ENCODE measurements around the gene SLC5A7. TPM values are rescaled to one million over a fixed set of nuclear protein-coding genes. Genes with fewer than 3 reads are reported as not detected.

Gene SLC5A7
- total RNA-seq, 1 experiment from 2014 or later, result not detected

DNA sequence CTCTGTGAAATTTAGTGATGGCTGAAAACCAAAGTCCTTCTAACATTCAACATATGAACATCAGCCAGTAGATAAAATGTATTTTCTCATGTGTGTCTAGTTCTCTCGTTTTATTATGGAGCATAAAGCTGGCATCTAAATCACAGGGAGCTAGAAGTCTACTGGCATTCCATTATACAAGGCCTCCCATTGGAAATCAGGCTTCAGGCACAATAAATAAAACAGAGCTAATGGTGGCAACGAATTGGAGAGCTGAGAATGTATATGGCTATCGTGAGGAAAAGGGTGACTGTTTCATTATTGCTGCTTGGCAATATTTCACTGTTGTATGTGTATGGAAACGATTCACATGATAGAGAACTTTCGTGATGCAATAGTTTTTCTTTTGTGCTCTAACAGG, 62.4 kb downstream of the SLC5A7 start:
- DNase-seq (ENCODE audit: low read depth, low spot score), result no peak
- in situ Hi-C loops (cut with HindIII; ENCODE audit: low pct_unique_long_range_greater_than_20kb, low sequenced_read_pairs), result no loop called here

DNA sequence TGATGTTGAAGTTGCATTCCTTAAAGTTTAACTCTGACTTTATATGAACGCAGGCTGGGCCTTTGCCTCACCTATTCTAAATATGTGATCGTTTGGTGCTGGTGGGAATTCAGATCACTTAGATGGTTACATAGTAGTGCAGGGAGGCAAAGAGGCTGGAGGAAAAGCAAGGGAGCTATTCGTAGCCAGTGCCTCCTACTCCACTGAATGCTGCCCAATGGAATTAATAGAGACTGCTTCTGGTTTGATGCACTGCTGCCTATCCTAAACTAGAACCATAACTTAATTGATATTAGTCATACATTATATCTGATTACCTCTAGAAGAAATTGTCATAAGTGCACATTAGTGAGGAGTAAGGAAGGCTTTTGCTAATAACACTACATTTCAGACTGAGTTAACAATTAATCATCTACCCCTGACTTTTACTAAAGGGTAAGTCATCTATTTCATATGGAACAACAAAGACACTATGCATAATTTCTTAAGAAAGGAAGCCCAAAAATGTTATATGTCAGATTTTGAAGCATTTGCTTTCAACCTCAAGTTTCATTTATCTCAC, 72.3 kb downstream of the SLC5A7 start:
- DNase-seq (ENCODE audit: low read depth, low spot score), result no peak
- in situ Hi-C loops (cut with HindIII; ENCODE audit: low pct_unique_long_range_greater_than_20kb, low sequenced_read_pairs), result no loop called here

DNA sequence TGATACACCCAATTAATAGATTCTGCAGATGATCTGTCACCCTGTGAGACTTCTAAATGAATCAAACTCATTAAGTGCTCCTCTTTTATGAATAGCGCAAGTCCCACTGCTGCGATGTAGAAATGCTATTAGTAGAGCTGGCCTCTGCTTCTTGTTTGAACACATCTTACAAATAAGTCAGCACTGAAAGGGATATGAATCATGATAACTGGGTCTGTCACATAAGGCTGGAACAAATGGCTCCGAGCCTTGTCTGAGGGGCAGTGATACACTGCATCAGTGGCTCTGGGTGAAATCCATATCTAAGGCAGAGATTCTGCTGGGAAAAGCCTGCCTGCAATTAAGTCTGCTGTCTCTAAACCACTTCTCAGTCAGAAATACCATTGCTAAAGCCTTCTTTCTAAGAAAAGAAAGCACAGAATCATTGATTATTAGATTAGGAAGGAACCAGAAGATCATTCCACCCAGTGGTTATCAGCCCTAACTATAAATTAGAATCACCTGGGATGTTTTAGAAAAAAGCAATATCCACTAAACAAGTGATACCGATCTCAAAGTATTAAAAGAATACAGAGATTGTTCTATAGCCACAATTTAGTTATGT, 75.2 kb downstream of the SLC5A7 start:
- in situ Hi-C loops (cut with HindIII; ENCODE audit: low pct_unique_long_range_greater_than_20kb, low sequenced_read_pairs), result no loop called here

More for the DNA sequence above, 75.2 kb downstream of the SLC5A7 start:
- no peak for DNase-seq (ENCODE audit: low read depth, low spot score)

Other genes starting within 250 kb of the SLC5A7 start
- gene RGPD4, start 159.6 kb upstream of the SLC5A7 start, total RNA-seq (2014; rRNA removed; shearing (Covaris generic)), result 0.08 TPM in 1 of 2 replicates, not detected in the other

Measured in SK-MEL-5 (cell line).